Liver (tissue), 9 donors: Measurements from ENCODE around the gene SLCO4A1. TPM values are rescaled to one million over a fixed set of nuclear protein-coding genes. Genes with fewer than 3 reads are reported as not detected.

Experiments used
- DNase-seq: peaks from one replicate; pipeline ENCODE4 v3.0.0-alpha.2; 2017; ENCODE audit warnings: low spot score
- H3K27ac ChIP-seq, 2 donors: one replicate each; pipeline ENCODE4 v1.7.0; 2013; ENCODE audit warnings: inconsistent platforms in 2 of 2, low read length in 2 of 2, control low read depth in 1 of 2, low read depth in 1 of 2, mild to moderate bottlenecking in 1 of 2
- H3K27me3 ChIP-seq, 4 donors: one replicate each; pipeline versions ENCODE4 v1.6.1 to v1.7.0; 2013; ENCODE audit warnings: low read length in 3 of 4, inconsistent platforms in 1 of 4, mild to moderate bottlenecking in 1 of 4, moderate library complexity in 1 of 4; ENCODE audit not compliant: control insufficient read depth in 4 of 4, insufficient read depth in 4 of 4
- H3K36me3 ChIP-seq, 4 donors: one replicate each; pipeline versions ENCODE4 v1.6.1 to v1.7.0; 2013; ENCODE audit warnings: low read length in 3 of 4, mild to moderate bottlenecking in 3 of 4, low read depth in 1 of 4, moderate library complexity in 1 of 4; ENCODE audit not compliant: control insufficient read depth in 4 of 4, insufficient read depth in 3 of 4
- H3K4me1 ChIP-seq, 4 donors: one replicate each; pipeline versions ENCODE4 v1.6.1 to v1.7.0; 2013; ENCODE audit warnings: low read length in 3 of 4, mild to moderate bottlenecking in 3 of 4, moderate library complexity in 1 of 4; ENCODE audit not compliant: control insufficient read depth in 4 of 4, insufficient read depth in 4 of 4
- H3K4me3 ChIP-seq, 3 donors: one replicate each; pipeline versions ENCODE4 v1.6.1 to v1.7.0; 2013; ENCODE audit warnings: low read length in 3 of 3, control low read depth in 1 of 3, low read depth in 1 of 3, mild to moderate bottlenecking in 1 of 3
- H3K9ac ChIP-seq, 2 donors: one replicate each; pipeline ENCODE4 v1.7.0; 2013; ENCODE audit warnings: low read length in 2 of 2, mild to moderate bottlenecking in 2 of 2, moderate library complexity in 2 of 2, control low read depth in 1 of 2, low read depth in 1 of 2
- H3K9me3 ChIP-seq, 4 donors: one replicate each; pipeline versions ENCODE4 v1.6.1 to v1.7.0; 2013; ENCODE audit warnings: low read length in 3 of 4; ENCODE audit not compliant: control insufficient read depth in 4 of 4
- ATF3 ChIP-seq: IDR thresholded peaks from 2 replicates; pipeline ENCODE4 v1.6.1; 2016; ENCODE audit warnings: antibody characterized with exemption
- EGR1 ChIP-seq, 2 donors: IDR thresholded peaks; 2 replicates each; pipeline ENCODE4 v1.6.1; 2016 to 2018; ENCODE audit warnings: antibody characterized with exemption in 2 of 2, low read depth in 2 of 2
- FOXA1 ChIP-seq: IDR thresholded peaks from 2 replicates; pipeline ENCODE4 v1.6.1; 2016; ENCODE audit warnings: antibody characterized with exemption
- FOXA2 ChIP-seq: IDR thresholded peaks from 2 replicates; pipeline ENCODE4 v1.6.1; 2016; ENCODE audit warnings: antibody characterized with exemption
- GABPA ChIP-seq, 2 donors: IDR thresholded peaks in 1 of 2; conservative IDR thresholded peaks in 1 of 2; 2 replicates each; pipeline ENCODE4 v1.6.1; 2016; ENCODE audit warnings: antibody characterized with exemption in 2 of 2, mild to moderate bottlenecking in 1 of 2, moderate library complexity in 1 of 2
- HNF4A ChIP-seq, 2 donors: conservative IDR thresholded peaks; 2 replicates each; pipeline ENCODE4 v1.6.1; 2016; ENCODE audit warnings: antibody characterized with exemption in 2 of 2, mild to moderate bottlenecking in 2 of 2
- HNF4G ChIP-seq: IDR thresholded peaks from 2 replicates; pipeline ENCODE4 v1.6.1; 2016; ENCODE audit warnings: antibody characterized with exemption
- JUND ChIP-seq, 2 donors: IDR thresholded peaks; 2 replicates each; pipeline ENCODE4 v1.6.1; 2016; ENCODE audit warnings: antibody characterized with exemption in 2 of 2
- NR2F2 ChIP-seq: IDR thresholded peaks from 2 replicates; pipeline ENCODE4 v1.6.1; 2016; ENCODE audit warnings: antibody characterized with exemption
- RAD21 ChIP-seq, 2 donors: IDR thresholded peaks; 2 replicates each; pipeline ENCODE4 v1.6.1; 2016; ENCODE audit warnings: antibody characterized with exemption in 2 of 2, mild to moderate bottlenecking in 2 of 2
- RXRA ChIP-seq, 2 donors: IDR thresholded peaks; 2 replicates each; pipeline ENCODE4 v1.6.1; 2017 to 2018; ENCODE audit warnings: antibody characterized with exemption in 2 of 2, mild to moderate bottlenecking in 1 of 2
- SP1 ChIP-seq: IDR thresholded peaks from 2 replicates; pipeline ENCODE4 v1.6.1; 2018; ENCODE audit warnings: antibody characterized with exemption, mild to moderate bottlenecking
- TAF1 ChIP-seq: conservative IDR thresholded peaks from 2 replicates; pipeline ENCODE4 v1.6.1; 2016; ENCODE audit warnings: antibody characterized with exemption, mild to moderate bottlenecking
- YY1 ChIP-seq: IDR thresholded peaks from 2 replicates; pipeline ENCODE4 v1.6.1; 2016; ENCODE audit warnings: antibody characterized with exemption, mild to moderate bottlenecking
- ZBTB33 ChIP-seq: IDR thresholded peaks from 2 replicates; pipeline ENCODE4 v1.6.1; 2016; ENCODE audit warnings: antibody characterized with exemption
- WGBS: extraction: QIAGEN DNeasy Blood & Tissue Kit; methylation state at CpG from one replicate; pipeline ENCODE4 v1.1.7; 2013; 5-methylcytosine and 5-hydroxymethylcytosine counted together
- polyA plus RNA-seq, 2 donors: library from polyadenylated mRNA; stranded (reverse) in 1 of 2; unstranded in 1 of 2; fragments of 200-250 nt in 1 of 2; fragments of >200 nt in 1 of 2; fragmentation: Nextera tagmentation in 1 of 2; extraction: Ambion mirVana in 1 of 2; gene quantifications; one replicate each; pipeline versions ENCODE4 v1.2.1 to v1.2.3, GENCODE V29; 2013 to 2015
- total RNA-seq, 2 donors: library from RNA; depleted of rRNA; stranded (reverse); fragments of >200 nt; gene quantifications; one replicate each; pipeline ENCODE4 v1.2.3, GENCODE V29; 2014
- TF ChIP-seq, protein P1 (sequence below): IDR thresholded peaks from 2 replicates; pipeline ENCODE4 v1.6.1; 2016; ENCODE audit warnings: antibody characterized with exemption
- TF ChIP-seq, protein P2 (sequence below): IDR thresholded peaks from 2 replicates; pipeline ENCODE4 v1.6.1; 2016; ENCODE audit warnings: antibody characterized with exemption, mild to moderate bottlenecking
- TF ChIP-seq, protein P3 (sequence below): fragments of 150-350 bp; IDR thresholded peaks from 2 replicates; pipeline ENCODE4 v1.5.1; 2017; ENCODE audit warnings: improper control_type of control experiment, low read depth, low read length; ENCODE audit not compliant: missing input control
- donor health status: healthy.
- donor health status: healthy.
- donor health status: healthy.
- donor health status: healthy.
- donor health status: healthy.

Gene SLCO4A1
- total and polyA plus RNA-seq, 4 donors: 1.3 to 4.3 (median 2.6) TPM

GRCh38 chr20:62707276-62707920 lies 65.1 kb downstream of the SLCO4A1 start:
- no peak for DNase-seq
- no peaks in the 10 kb centered on the region for H3K9me3 ChIP-seq
- no peak overlapping the region for H3K27ac ChIP-seq
- peaks cover 0 to 8% (median 4%) of the 10 kb centered on the region in 4 donors for H3K27me3 ChIP-seq
- 39% methylated on average over 16 of the region's 16 CpGs for WGBS
- no peak overlapping the region for H3K4me3 ChIP-seq
- H3K36me3 ChIP-seq: no peaks in the 10 kb centered on the region
- TF ChIP-seq HNF4A (conservative IDR thresholded peaks at IDR 0.05): no peak
- TF ChIP-seq, protein P1, sequence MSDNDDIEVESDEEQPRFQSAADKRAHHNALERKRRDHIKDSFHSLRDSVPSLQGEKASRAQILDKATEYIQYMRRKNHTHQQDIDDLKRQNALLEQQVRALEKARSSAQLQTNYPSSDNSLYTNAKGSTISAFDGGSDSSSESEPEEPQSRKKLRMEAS: no peak
- TF ChIP-seq GABPA (IDR thresholded peaks at IDR 0.05 in 1 of 2, conservative IDR thresholded peaks at IDR 0.05 in 1 of 2): no peak
- no peak for TF ChIP-seq FOXA2
- TF ChIP-seq, protein P2, sequence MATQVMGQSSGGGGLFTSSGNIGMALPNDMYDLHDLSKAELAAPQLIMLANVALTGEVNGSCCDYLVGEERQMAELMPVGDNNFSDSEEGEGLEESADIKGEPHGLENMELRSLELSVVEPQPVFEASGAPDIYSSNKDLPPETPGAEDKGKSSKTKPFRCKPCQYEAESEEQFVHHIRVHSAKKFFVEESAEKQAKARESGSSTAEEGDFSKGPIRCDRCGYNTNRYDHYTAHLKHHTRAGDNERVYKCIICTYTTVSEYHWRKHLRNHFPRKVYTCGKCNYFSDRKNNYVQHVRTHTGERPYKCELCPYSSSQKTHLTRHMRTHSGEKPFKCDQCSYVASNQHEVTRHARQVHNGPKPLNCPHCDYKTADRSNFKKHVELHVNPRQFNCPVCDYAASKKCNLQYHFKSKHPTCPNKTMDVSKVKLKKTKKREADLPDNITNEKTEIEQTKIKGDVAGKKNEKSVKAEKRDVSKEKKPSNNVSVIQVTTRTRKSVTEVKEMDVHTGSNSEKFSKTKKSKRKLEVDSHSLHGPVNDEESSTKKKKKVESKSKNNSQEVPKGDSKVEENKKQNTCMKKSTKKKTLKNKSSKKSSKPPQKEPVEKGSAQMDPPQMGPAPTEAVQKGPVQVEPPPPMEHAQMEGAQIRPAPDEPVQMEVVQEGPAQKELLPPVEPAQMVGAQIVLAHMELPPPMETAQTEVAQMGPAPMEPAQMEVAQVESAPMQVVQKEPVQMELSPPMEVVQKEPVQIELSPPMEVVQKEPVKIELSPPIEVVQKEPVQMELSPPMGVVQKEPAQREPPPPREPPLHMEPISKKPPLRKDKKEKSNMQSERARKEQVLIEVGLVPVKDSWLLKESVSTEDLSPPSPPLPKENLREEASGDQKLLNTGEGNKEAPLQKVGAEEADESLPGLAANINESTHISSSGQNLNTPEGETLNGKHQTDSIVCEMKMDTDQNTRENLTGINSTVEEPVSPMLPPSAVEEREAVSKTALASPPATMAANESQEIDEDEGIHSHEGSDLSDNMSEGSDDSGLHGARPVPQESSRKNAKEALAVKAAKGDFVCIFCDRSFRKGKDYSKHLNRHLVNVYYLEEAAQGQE: no peak
- TF ChIP-seq TAF1: no peak
- TF ChIP-seq HNF4G: no peak
- TF ChIP-seq NR2F2: no peak
- no peak overlapping the region for H3K9ac ChIP-seq
- peaks cover 0 to 3% (median 1%) of the 10 kb centered on the region in 4 donors for H3K4me1 ChIP-seq

DNA sequence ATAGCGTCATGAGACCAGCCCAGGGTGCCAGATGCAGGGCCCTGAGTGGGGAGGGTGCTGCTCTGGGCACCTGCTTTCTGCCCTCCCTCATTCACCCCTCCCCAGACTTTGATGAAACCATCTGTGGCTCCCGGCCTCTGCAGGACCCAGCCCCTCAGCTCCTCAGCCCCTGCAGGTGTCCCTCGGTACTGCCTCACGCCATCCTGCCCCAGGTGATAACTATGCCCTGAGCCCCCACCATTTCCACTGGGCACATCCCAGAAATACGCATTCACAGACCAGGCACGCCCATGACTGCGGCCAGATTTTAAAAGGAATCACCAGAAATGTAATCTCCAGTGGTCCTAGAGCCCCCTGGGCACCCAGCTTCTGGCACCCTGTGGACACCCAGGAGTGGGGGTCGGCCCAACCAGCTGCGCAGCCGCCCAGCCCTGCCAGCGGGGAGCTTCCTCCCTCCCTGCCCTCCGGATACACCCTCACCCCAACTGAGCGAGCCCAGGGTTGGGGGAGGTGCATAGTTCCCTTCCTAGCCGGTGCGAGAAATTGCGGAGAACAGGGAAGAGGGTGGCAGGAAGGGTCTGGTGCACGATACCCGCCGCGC lies 65.7 kb downstream of the SLCO4A1 start:
- Histone ChIP-seq H3K36me3 (no peaks in the 10 kb centered on the region), H3K9me3 (no peaks in the 10 kb centered on the region), H3K4me3 (no peak overlapping the region), H3K4me1 (peaks cover 0 to 3% (median 1%) of the 10 kb centered on the region in 4 donors), H3K9ac (no peak overlapping the region), H3K27me3 (peaks cover 0 to 8% (median 4%) of the 10 kb centered on the region in 4 donors), H3K27ac (no peak overlapping the region)
- no peak for DNase-seq
- 5% methylated on average over 20 of the region's 20 CpGs for WGBS
- TF ChIP-seq RXRA (IDR thresholded peaks at IDR 0.05) (no peak), JUND (IDR thresholded peaks at IDR 0.05) (no peak), ZBTB33 (no peak), RAD21 (IDR thresholded peaks at IDR 0.05) (no peak), GABPA (IDR thresholded peaks at IDR 0.05 in 1 of 2, conservative IDR thresholded peaks at IDR 0.05 in 1 of 2) (no peak), TAF1 (no peak), HNF4G (no peak), EGR1 (IDR thresholded peaks at IDR 0.05; ENCODE audit: low read depth in 2 of 2) (no peak), NR2F2 (no peak), FOXA2 (no peak), FOXA1 (no peak), HNF4A (conservative IDR thresholded peaks at IDR 0.05) (no peak), SP1 (no peak), YY1 (no peak), ATF3 (no peak)
- TF ChIP-seq, protein P2: no peak
- TF ChIP-seq, protein P1: no peak
- TF ChIP-seq, protein P3, sequence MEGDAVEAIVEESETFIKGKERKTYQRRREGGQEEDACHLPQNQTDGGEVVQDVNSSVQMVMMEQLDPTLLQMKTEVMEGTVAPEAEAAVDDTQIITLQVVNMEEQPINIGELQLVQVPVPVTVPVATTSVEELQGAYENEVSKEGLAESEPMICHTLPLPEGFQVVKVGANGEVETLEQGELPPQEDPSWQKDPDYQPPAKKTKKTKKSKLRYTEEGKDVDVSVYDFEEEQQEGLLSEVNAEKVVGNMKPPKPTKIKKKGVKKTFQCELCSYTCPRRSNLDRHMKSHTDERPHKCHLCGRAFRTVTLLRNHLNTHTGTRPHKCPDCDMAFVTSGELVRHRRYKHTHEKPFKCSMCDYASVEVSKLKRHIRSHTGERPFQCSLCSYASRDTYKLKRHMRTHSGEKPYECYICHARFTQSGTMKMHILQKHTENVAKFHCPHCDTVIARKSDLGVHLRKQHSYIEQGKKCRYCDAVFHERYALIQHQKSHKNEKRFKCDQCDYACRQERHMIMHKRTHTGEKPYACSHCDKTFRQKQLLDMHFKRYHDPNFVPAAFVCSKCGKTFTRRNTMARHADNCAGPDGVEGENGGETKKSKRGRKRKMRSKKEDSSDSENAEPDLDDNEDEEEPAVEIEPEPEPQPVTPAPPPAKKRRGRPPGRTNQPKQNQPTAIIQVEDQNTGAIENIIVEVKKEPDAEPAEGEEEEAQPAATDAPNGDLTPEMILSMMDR: no peak
